ENCODE results near the gene PTPN22. TPM values are rescaled to one million over a fixed set of nuclear protein-coding genes. Genes with fewer than 3 reads are reported as not detected.

PTPN22 gene
- total RNA-seq, 2 experiments from 2014 or later = 27.5 to 53.5 TPM

DNA sequence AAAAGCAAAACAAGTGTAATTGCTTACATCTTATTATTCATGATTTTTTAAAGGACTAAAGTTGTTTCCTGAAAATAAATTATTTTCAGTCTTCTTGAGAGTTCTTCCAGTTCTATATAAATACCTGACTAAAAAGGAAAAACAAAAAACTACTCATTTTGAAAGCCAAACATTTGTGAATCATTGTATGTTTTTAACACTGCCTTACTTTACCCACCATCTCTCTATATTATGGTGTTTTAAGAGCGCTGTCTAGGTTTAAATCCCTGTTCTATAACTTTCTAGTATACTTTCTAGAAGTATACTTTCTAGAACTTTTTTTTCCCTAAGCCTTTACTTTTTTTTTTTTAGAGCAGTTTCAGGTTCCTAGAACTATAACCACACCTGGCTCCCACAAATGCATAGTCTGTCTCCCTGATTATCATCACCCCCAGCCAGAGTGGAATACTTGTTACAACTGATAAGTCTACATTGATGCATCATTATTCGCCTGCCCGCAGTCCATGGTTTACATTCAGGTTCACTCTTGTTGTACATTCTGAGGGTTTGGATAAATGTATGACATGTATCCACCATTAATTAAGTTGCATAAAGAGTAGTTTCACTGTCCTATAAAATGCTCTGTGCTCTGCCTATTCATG is 69.0 kb downstream of the PTPN22 start:
- H3K9me3 ChIP-seq (ENCODE audit: low read length) = no peaks in the 10 kb centered on the region
- H2AFZ ChIP-seq (ENCODE audit: low read length) = no peak overlapping the region
- no peak for DNase-seq (ENCODE audit: low spot score)
- no peak overlapping the region for H3K27ac ChIP-seq (ENCODE audit: low read depth, low read length, poor library complexity, severe bottlenecking)
- BruUV-seq (replicated peaks) = no TSS peak
- TF ChIP-seq, protein P1, sequence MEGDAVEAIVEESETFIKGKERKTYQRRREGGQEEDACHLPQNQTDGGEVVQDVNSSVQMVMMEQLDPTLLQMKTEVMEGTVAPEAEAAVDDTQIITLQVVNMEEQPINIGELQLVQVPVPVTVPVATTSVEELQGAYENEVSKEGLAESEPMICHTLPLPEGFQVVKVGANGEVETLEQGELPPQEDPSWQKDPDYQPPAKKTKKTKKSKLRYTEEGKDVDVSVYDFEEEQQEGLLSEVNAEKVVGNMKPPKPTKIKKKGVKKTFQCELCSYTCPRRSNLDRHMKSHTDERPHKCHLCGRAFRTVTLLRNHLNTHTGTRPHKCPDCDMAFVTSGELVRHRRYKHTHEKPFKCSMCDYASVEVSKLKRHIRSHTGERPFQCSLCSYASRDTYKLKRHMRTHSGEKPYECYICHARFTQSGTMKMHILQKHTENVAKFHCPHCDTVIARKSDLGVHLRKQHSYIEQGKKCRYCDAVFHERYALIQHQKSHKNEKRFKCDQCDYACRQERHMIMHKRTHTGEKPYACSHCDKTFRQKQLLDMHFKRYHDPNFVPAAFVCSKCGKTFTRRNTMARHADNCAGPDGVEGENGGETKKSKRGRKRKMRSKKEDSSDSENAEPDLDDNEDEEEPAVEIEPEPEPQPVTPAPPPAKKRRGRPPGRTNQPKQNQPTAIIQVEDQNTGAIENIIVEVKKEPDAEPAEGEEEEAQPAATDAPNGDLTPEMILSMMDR (conservative IDR thresholded peaks at IDR 0.05; ENCODE audit: low read length) = no peak
- TF ChIP-seq EZH2phosphoT487 (IDR thresholded peaks at IDR 0.05; ENCODE audit: borderline replicate concordance, low read depth, low read length) = no peak
- H3K79me2 ChIP-seq (ENCODE audit: insufficient read depth, low read depth, low read length) = peaks cover 98% of the 10 kb centered on the region
- intact Hi-C loops (cut with micrococcal nuclease; ENCODE audit: unreplicated experiment) = no loop called here
- no peaks in the 10 kb centered on the region for H3K9me2 ChIP-seq (ENCODE audit: insufficient read depth, low read length)
- no peak overlapping the region for H3K4me3 ChIP-seq (ENCODE audit: low read depth, low read length, poor library complexity, severe bottlenecking)
- H3K4me2 ChIP-seq (ENCODE audit: low read length) = no peak overlapping the region
- H3K4me1 ChIP-seq (ENCODE audit: insufficient read depth, low read length, poor library complexity, severe bottlenecking) = no peaks in the 10 kb centered on the region
- peaks cover 39% of the 10 kb centered on the region for H3K36me3 ChIP-seq (ENCODE audit: insufficient read depth, low read length)
- CTCF ChIA-PET (ENCODE audit: unreplicated experiment) = no interaction called here
- POLR2A ChIA-PET = interaction anchor here (0.6 to 0.9 kb wide), 3 partner anchors 14 to 141 kb away, joined by 3 to 6 read pairs (median 3); no protein-coding TSS in a partner anchor
- H4K20me1 ChIP-seq (ENCODE audit: insufficient read depth, low read length) = peaks cover 21% of the 10 kb centered on the region

DNA sequence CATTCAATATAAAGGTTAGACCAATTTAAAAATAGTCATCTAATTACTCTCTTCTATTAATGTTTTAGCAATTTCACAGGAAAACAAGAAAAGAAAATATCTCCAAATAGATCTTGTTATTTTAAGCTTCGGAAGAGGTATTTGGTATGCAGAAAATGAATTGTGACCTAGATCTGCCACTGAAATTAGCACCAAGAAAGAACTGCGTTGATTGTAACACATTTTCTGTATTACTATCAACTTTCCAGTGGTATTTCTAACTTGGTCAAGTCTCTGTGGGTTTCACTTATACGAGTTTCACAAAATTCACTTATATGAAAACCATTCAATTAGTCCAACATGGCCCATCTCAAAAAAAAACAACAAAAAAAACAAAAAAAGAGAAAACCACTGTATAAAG is 71.0 kb downstream of the PTPN22 start:
- intact Hi-C loops (cut with micrococcal nuclease; ENCODE audit: unreplicated experiment) = no loop called here
- Histone ChIP-seq H3K4me2 (ENCODE audit: low read length) (no peak overlapping the region), H3K4me1 (ENCODE audit: insufficient read depth, low read length, poor library complexity, severe bottlenecking) (no peaks in the 10 kb centered on the region), H4K20me1 (ENCODE audit: insufficient read depth, low read length) (peaks cover 21% of the 10 kb centered on the region), H3K36me3 (ENCODE audit: insufficient read depth, low read length) (peaks cover 47% of the 10 kb centered on the region), H3K4me3 (ENCODE audit: low read depth, low read length, poor library complexity, severe bottlenecking) (no peak overlapping the region), H3K79me2 (ENCODE audit: insufficient read depth, low read depth, low read length) (peaks cover 78% of the 10 kb centered on the region), H3K9me3 (ENCODE audit: low read length) (no peaks in the 10 kb centered on the region), H3K9me2 (ENCODE audit: insufficient read depth, low read length) (no peaks in the 10 kb centered on the region), H3K27ac (ENCODE audit: low read depth, low read length, poor library complexity, severe bottlenecking) (no peak overlapping the region), H2AFZ (ENCODE audit: low read length) (no peak overlapping the region)
- no peak for TF ChIP-seq EZH2phosphoT487 (IDR thresholded peaks at IDR 0.05; ENCODE audit: borderline replicate concordance, low read depth, low read length)
- TF ChIP-seq, protein P1 (conservative IDR thresholded peaks at IDR 0.05; ENCODE audit: low read length) = no peak
- DNase-seq (ENCODE audit: low spot score) = no peak
- ChIA-PET POLR2A (interaction anchor here (1.8 kb wide), 1 partner anchor 40 kb away, joined by 6 read pairs; no protein-coding TSS in a partner anchor), CTCF (ENCODE audit: unreplicated experiment) (no interaction called here)
- BruUV-seq (replicated peaks) = no TSS peak

- peaks cover 16% of the 10 kb centered on the region for H4K20me1 ChIP-seq (ENCODE audit: insufficient read depth, low read length)
- CTCF ChIA-PET (ENCODE audit: unreplicated experiment) = no interaction called here
These were observed 74.0 kb downstream of the PTPN22 start for GRCh38 chr1:113797472-113797871.

More at GRCh38 chr1:113797472-113797871, 74.0 kb downstream of the PTPN22 start:
- no peak for TF ChIP-seq EZH2phosphoT487 (IDR thresholded peaks at IDR 0.05; ENCODE audit: borderline replicate concordance, low read depth, low read length)
- TF ChIP-seq, protein P1 (conservative IDR thresholded peaks at IDR 0.05; ENCODE audit: low read length) = no peak
- POLR2A ChIA-PET = no interaction called here
- Histone ChIP-seq H3K79me2 (ENCODE audit: insufficient read depth, low read depth, low read length) (peaks cover 48% of the 10 kb centered on the region), H3K36me3 (ENCODE audit: insufficient read depth, low read length) (peaks cover 59% of the 10 kb centered on the region), H3K9me2 (ENCODE audit: insufficient read depth, low read length) (no peaks in the 10 kb centered on the region), H2AFZ (ENCODE audit: low read length) (no peak overlapping the region), H3K4me1 (ENCODE audit: insufficient read depth, low read length, poor library complexity, severe bottlenecking) (peaks cover 3% of the 10 kb centered on the region), H3K9me3 (ENCODE audit: low read length) (no peaks in the 10 kb centered on the region), H3K27ac (ENCODE audit: low read depth, low read length, poor library complexity, severe bottlenecking) (no peak overlapping the region), H3K4me3 (ENCODE audit: low read depth, low read length, poor library complexity, severe bottlenecking) (no peak overlapping the region), H3K4me2 (ENCODE audit: low read length) (no peak overlapping the region)
- BruUV-seq (replicated peaks) = no TSS peak
- intact Hi-C loops (cut with micrococcal nuclease; ENCODE audit: unreplicated experiment) = no loop called here
- DNase-seq (ENCODE audit: low spot score) = no peak
